Brain microvascular endothelial cell (primary cell): Measurements from ENCODE around the gene NDUFS6.
"Not testable (repeated sequence)": the region's sequence is repeated elsewhere in the genome, so short reads cannot be mapped to it uniquely, and the experiment has no call there.

Experiments used
- DNase-seq: peaks from one replicate; pipeline ENCODE4 v3.0.0-alpha.2; 2020
- H3K27ac ChIP-seq: fragments of 250-450 bp; sonication (Bioruptor Pico); 2 replicates; pipeline ENCODE4 v1.5.1; 2020; ENCODE audit warnings: mild to moderate bottlenecking, moderate library complexity
- H3K27me3 ChIP-seq: fragments of 250-450 bp; sonication (Bioruptor Pico); replicated peaks from 2 replicates; pipeline ENCODE4 v1.5.1; 2020; ENCODE audit warnings: mild to moderate bottlenecking
- H3K36me3 ChIP-seq: fragments of 250-450 bp; sonication (Bioruptor Pico); replicated peaks from 2 replicates; pipeline ENCODE4 v1.5.1; 2020; ENCODE audit warnings: mild to moderate bottlenecking
- H3K4me3 ChIP-seq: 2 replicates; pipeline ENCODE4 v1.5.1; 2011; ENCODE audit warnings: low read depth, mild to moderate bottlenecking, control low read depth, low read length, moderate library complexity
- CTCF ChIP-seq: IDR thresholded peaks from 2 replicates; pipeline ENCODE4 v1.5.1; 2011; ENCODE audit warnings: low read depth, mild to moderate bottlenecking, moderate library complexity, low read length, control low read depth, inconsistent platforms; ENCODE audit errors: missing control alignments
- in situ Hi-C: cut with HindIII; loops from 2 replicates; pipeline ENCODE4 v1.10.0; 2017; ENCODE audit warnings: low sequenced_read_pairs, low pct_ligation_motif_present

The NDUFS6 gene

GRCh38 chr5:1796371-1797102 is 4.7 kb upstream of the NDUFS6 start:
- no peak overlapping the region for H3K27ac ChIP-seq
- no peak for DNase-seq
- no peak for TF ChIP-seq CTCF
- in situ Hi-C loops: no loop called here
- H3K4me3 ChIP-seq: no peak overlapping the region
- H3K27me3 ChIP-seq: no peaks in the 10 kb centered on the region
- H3K36me3 ChIP-seq: peaks cover 22% of the 10 kb centered on the region

- Histone ChIP-seq H3K27me3 (no peaks in the 10 kb centered on the region), H3K36me3 (peaks cover 22% of the 10 kb centered on the region), H3K4me3 (no peak overlapping the region), H3K27ac (no peak overlapping the region)
- no peak for DNase-seq
- TF ChIP-seq CTCF: no peak
- in situ Hi-C loops: no loop called here
Measured at GRCh38 chr5:1797103-1797800, 4.0 kb upstream of the NDUFS6 start.

- in situ Hi-C loops: no loop called here
- peaks cover 23% of the 10 kb centered on the region for H3K36me3 ChIP-seq
- no peak for DNase-seq
- no peaks in the 10 kb centered on the region for H3K27me3 ChIP-seq
- no peak for TF ChIP-seq CTCF
- H3K27ac ChIP-seq: no peak overlapping the region
- no peak overlapping the region for H3K4me3 ChIP-seq
Measured at GRCh38 chr5:1797855-1798254, 3.4 kb upstream of the NDUFS6 start.

GRCh38 chr5:1798589-1798988 is 2.6 kb upstream of the NDUFS6 start:
- peak overlapping the region; percentile 98 for H3K27ac ChIP-seq
- in situ Hi-C loops, H3K27me3 ChIP-seq, DNase-seq: not testable (repeated sequence)
- H3K4me3 ChIP-seq: peak overlapping the region; percentile 93
- H3K36me3 ChIP-seq: peaks cover 30% of the 10 kb centered on the region

GRCh38 chr5:1799110-1799601 is 2.1 kb upstream of the NDUFS6 start:
- in situ Hi-C loops: no loop called here
- peak; percentile 27 for DNase-seq
- H3K27me3 ChIP-seq: no peaks in the 10 kb centered on the region
- peak overlapping the region; percentile 98 for H3K27ac ChIP-seq
- no peak for TF ChIP-seq CTCF
- peak overlapping the region; percentile 93 for H3K4me3 ChIP-seq
- peaks cover 36% of the 10 kb centered on the region for H3K36me3 ChIP-seq

- H3K27me3 ChIP-seq: no peaks in the 10 kb centered on the region
- peak within 1 kb of the TSS; percentile 93 for H3K4me3 ChIP-seq
- DNase-seq: peak; percentile 87
- peak; percentile 17 for TF ChIP-seq CTCF
- peak within 1 kb of the TSS; percentile 98 for H3K27ac ChIP-seq
- in situ Hi-C loops: no loop called here
- H3K36me3 ChIP-seq: peaks cover 41% of the 10 kb centered on the region
Measured at GRCh38 chr5:1799602-1800471, 1.4 kb upstream of the NDUFS6 start, which contains the start of gene MRPL36. Gene MRPL36, minus strand, starts transcription at chr5:1799837. Its CDS starts 902 bp downstream, at chr5:1798935.
